Endodermal cell (in vitro differentiated cells): ENCODE measurements around the gene PIP5K1B. TPM values are rescaled to one million over a fixed set of nuclear protein-coding genes. Genes with fewer than 3 reads are reported as not detected.

ENCODE experiments used
- DNase-seq: peaks from one replicate; pipeline ENCODE4 v3.0.0-alpha.2; 2017
- H3K27ac ChIP-seq: 2 replicates; pipeline ENCODE4 v1.5.1; 2013; ENCODE audit warnings: mild to moderate bottlenecking, low read depth, low read length, moderate library complexity
- H3K27me3 ChIP-seq: 2 replicates; pipeline ENCODE4 v1.6.1; 2013; ENCODE audit warnings: mild to moderate bottlenecking, low read length, moderate library complexity; ENCODE audit not compliant: insufficient read depth, control insufficient read depth, poor library complexity, severe bottlenecking
- H3K36me3 ChIP-seq: 2 replicates; pipeline ENCODE4 v1.7.0; 2013; ENCODE audit warnings: mild to moderate bottlenecking, low read length, moderate library complexity; ENCODE audit not compliant: control insufficient read depth, insufficient read depth
- H3K4me1 ChIP-seq: one replicate; pipeline ENCODE4 v1.7.0; 2013; ENCODE audit warnings: low read length; ENCODE audit not compliant: control insufficient read depth, insufficient read depth
- H3K4me3 ChIP-seq: 2 replicates; pipeline ENCODE4 v1.5.1; 2013; ENCODE audit warnings: mild to moderate bottlenecking, low read length, moderate library complexity
- H3K9ac ChIP-seq: 2 replicates; pipeline ENCODE4 v1.6.1; 2013; ENCODE audit warnings: mild to moderate bottlenecking, low read length, moderate library complexity; ENCODE audit not compliant: poor library complexity, severe bottlenecking; ENCODE audit errors: extremely low read depth
- H3K9me3 ChIP-seq: 2 replicates; pipeline ENCODE4 v1.6.1; 2013; ENCODE audit warnings: mild to moderate bottlenecking, low read length, moderate library complexity; ENCODE audit not compliant: control insufficient read depth
- H3K27ac Mint-ChIP-seq: 2 replicates; pipeline ENCODE4 v1.8.0; 2020; ENCODE audit warnings: mixed read lengths
- H3K27me3 Mint-ChIP-seq: 2 replicates; pipeline ENCODE4 v1.8.0; 2021; ENCODE audit warnings: mild to moderate bottlenecking, mixed read lengths; ENCODE audit not compliant: insufficient read depth
- H3K36me3 Mint-ChIP-seq: 2 replicates; pipeline ENCODE4 v1.8.0; 2020; ENCODE audit warnings: low read depth, mixed read lengths
- H3K4me1 Mint-ChIP-seq: 2 replicates; pipeline ENCODE4 v1.8.0; 2020; ENCODE audit warnings: mixed read lengths
- H3K4me3 Mint-ChIP-seq: 2 replicates; pipeline ENCODE4 v1.8.0; 2020; ENCODE audit warnings: mild to moderate bottlenecking, moderate library complexity, mixed read lengths
- H3K9me3 Mint-ChIP-seq: 2 replicates; pipeline ENCODE4 v1.8.0; 2020; ENCODE audit warnings: mild to moderate bottlenecking, mixed read lengths
- WGBS, 2 experiments: methylation state at CpG; one replicate each; pipeline versions ENCODE4 v1.1.5 to v1.1.7; 2013; ENCODE audit warnings: missing lambda C conversion rate in 2 of 2, mixed read lengths in 1 of 2; ENCODE audit not compliant: insufficient coverage in 1 of 2, insufficient read length in 1 of 2; 5-methylcytosine and 5-hydroxymethylcytosine counted together
- total RNA-seq, 2 donors: library from RNA; stranded (reverse); fragmentation: NEBNext Ultra II Directional in 1 of 2; extraction: Animal tissue kit (Norgen Biotek cat#: 25700) in 1 of 2; gene quantifications; 2 replicates in 1 of 2; 3 replicates in 1 of 2; pipeline ENCODE4 v1.2.1, GENCODE V29; 2021
- TF ChIP-seq, protein P1 (sequence below): fragments of 200-600 bp; sonication (generic); conservative IDR thresholded peaks from 2 replicates; pipeline ENCODE4 v1.5.0; 2021; ENCODE audit warnings: antibody characterized with exemption, mild to moderate bottlenecking

The PIP5K1B gene
- total RNA-seq, 2 donors from 2014 or later = 8.5 to 10.2 TPM

DNA sequence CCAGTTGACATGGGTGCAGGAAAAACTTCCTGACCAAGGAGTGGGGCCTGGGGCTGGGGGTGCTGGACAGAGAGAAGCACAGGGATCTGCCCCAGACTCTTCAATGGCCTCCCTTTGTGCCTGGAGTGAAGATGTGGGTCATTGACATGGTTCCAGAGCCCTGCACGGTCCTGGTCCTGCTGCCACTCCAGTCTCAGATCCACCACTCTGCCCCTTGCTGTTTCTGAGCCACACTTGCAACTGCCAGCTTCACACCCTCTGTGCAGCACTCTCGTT lies 10.1 kb downstream of the PIP5K1B start:
- no peaks in the 10 kb centered on the region for H3K27me3 ChIP-seq
- no peak overlapping the region for H3K9ac ChIP-seq
- no peak overlapping the region for H3K27ac ChIP-seq
- Mint-ChIP-seq H3K4me3 (no peak overlapping the region), H3K4me1 (peaks cover 14% of the 10 kb centered on the region), H3K27ac (no peak overlapping the region), H3K27me3 (peaks cover 13% of the 10 kb centered on the region), H3K9me3 (no peaks in the 10 kb centered on the region), H3K36me3 (no peaks in the 10 kb centered on the region)
- peaks cover 8% of the 10 kb centered on the region for H3K4me1 ChIP-seq
- H3K9me3 ChIP-seq = no peaks in the 10 kb centered on the region
- no peak overlapping the region for H3K4me3 ChIP-seq
- no peak for DNase-seq
- TF ChIP-seq, protein P1, sequence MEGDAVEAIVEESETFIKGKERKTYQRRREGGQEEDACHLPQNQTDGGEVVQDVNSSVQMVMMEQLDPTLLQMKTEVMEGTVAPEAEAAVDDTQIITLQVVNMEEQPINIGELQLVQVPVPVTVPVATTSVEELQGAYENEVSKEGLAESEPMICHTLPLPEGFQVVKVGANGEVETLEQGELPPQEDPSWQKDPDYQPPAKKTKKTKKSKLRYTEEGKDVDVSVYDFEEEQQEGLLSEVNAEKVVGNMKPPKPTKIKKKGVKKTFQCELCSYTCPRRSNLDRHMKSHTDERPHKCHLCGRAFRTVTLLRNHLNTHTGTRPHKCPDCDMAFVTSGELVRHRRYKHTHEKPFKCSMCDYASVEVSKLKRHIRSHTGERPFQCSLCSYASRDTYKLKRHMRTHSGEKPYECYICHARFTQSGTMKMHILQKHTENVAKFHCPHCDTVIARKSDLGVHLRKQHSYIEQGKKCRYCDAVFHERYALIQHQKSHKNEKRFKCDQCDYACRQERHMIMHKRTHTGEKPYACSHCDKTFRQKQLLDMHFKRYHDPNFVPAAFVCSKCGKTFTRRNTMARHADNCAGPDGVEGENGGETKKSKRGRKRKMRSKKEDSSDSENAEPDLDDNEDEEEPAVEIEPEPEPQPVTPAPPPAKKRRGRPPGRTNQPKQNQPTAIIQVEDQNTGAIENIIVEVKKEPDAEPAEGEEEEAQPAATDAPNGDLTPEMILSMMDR = no peak
- peaks cover 13% of the 10 kb centered on the region for H3K36me3 ChIP-seq
- WGBS, 2 experiments = 85 to 89% methylated on average over 2 of the region's 2 CpGs

GRCh38 chr9:68717552-68718443 lies 12.8 kb downstream of the PIP5K1B start:
- DNase-seq = no peak
- peaks cover 6% of the 10 kb centered on the region for H3K4me1 Mint-ChIP-seq
- Histone ChIP-seq H3K9me3 (no peaks in the 10 kb centered on the region), H3K9ac (no peak overlapping the region), H3K36me3 (peaks cover 4% of the 10 kb centered on the region), H3K4me3 (no peak overlapping the region), H3K27me3 (no peaks in the 10 kb centered on the region), H3K4me1 (peaks cover 6% of the 10 kb centered on the region), H3K27ac (no peak overlapping the region)
- H3K27ac Mint-ChIP-seq = no peak overlapping the region
- H3K27me3 Mint-ChIP-seq = peaks cover 10% of the 10 kb centered on the region
- no peak overlapping the region for H3K4me3 Mint-ChIP-seq
- no peaks in the 10 kb centered on the region for H3K9me3 Mint-ChIP-seq
- no peaks in the 10 kb centered on the region for H3K36me3 Mint-ChIP-seq
- TF ChIP-seq, protein P1 = no peak
- no CpG with 5 or more reads among the region's 2 CpGs for WGBS, 2 experiments

- Mint-ChIP-seq H3K36me3 (no peaks in the 10 kb centered on the region), H3K27ac (no peak overlapping the region), H3K4me3 (no peak overlapping the region), H3K9me3 (peaks cover 1% of the 10 kb centered on the region), H3K27me3 (no peaks in the 10 kb centered on the region), H3K4me1 (peaks cover 6% of the 10 kb centered on the region)
- TF ChIP-seq, protein P1 = no peak
- Histone ChIP-seq H3K27ac (no peak overlapping the region), H3K27me3 (no peaks in the 10 kb centered on the region), H3K9ac (no peak overlapping the region), H3K4me3 (no peak overlapping the region), H3K36me3 (no peaks in the 10 kb centered on the region), H3K4me1 (peaks cover 6% of the 10 kb centered on the region), H3K9me3 (peaks cover 7% of the 10 kb centered on the region)
- WGBS, 2 experiments = 68 to 74% methylated on average over 2 of the region's 2 CpGs
- DNase-seq = no peak
Observed at GRCh38 chr9:68719847-68720246, 14.8 kb downstream of the PIP5K1B start.
